GM20000 (cell line): ENCODE measurements around the gene ABCD3.

ENCODE experiments used
- DNase-seq: peaks from one replicate; pipeline ENCODE4 v3.0.0; 2012; ENCODE audit warnings: low spot score
- TF ChIP-seq, protein P1 (sequence below): IDR thresholded peaks from 2 replicates; pipeline ENCODE4 v1.5.1; 2012; ENCODE audit warnings: mild to moderate bottlenecking, control low read depth; ENCODE audit errors: extremely low read depth, missing control alignments

The ABCD3 gene

DNA sequence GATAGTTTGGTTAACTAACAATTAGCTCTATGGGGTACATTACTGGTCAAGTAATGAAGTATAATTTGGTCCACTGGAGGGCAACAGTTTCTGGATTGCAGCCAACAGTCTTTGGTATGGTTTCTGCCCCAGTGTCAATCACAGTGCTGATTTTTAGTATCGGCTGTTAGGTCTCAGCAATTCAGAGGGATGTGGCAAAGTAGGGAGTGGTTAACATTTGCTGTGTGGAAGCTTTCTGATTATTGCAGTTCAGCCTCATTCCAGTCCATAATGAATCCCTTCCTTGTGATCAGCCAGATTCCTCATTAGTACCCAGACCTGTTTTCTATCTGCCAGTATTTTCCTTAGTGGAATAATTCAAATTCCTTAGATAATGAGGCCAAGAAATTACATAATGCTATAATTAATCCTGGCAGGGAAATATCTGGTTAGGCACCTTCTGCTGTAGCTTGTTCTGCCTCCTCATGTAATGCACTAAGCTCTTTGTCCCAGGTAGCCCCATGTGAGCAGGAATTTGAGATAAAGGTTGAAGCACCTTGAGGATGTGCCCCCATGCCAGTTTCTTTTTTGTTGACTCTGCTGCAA lies 109.3 kb downstream of the ABCD3 start:
- TF ChIP-seq, protein P1, sequence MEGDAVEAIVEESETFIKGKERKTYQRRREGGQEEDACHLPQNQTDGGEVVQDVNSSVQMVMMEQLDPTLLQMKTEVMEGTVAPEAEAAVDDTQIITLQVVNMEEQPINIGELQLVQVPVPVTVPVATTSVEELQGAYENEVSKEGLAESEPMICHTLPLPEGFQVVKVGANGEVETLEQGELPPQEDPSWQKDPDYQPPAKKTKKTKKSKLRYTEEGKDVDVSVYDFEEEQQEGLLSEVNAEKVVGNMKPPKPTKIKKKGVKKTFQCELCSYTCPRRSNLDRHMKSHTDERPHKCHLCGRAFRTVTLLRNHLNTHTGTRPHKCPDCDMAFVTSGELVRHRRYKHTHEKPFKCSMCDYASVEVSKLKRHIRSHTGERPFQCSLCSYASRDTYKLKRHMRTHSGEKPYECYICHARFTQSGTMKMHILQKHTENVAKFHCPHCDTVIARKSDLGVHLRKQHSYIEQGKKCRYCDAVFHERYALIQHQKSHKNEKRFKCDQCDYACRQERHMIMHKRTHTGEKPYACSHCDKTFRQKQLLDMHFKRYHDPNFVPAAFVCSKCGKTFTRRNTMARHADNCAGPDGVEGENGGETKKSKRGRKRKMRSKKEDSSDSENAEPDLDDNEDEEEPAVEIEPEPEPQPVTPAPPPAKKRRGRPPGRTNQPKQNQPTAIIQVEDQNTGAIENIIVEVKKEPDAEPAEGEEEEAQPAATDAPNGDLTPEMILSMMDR, result no peak

DNA sequence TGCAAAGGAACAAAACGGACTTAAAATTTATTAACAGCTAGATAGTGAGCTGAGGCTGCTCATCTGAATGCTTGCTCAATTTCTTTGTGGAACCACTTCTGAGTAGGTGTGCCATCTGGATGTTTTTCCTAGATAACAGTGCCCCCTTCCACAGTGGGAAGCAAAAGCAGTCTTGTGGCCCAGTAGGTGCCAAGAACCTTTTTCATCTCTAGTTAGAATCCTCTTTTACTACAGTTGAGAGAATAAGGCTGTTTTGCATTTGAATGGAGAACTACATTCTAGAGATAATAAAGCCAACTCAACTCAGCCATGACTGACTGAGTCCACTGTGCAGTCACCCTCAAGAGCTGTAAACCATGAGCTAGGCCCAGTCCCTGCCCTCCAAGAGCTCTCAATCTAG lies 110.1 kb downstream of the ABCD3 start:
- DNase-seq, result no peak
- TF ChIP-seq, protein P1, result no peak

More for the DNA sequence above, 109.3 kb downstream of the ABCD3 start:
- no peak for DNase-seq

DNA sequence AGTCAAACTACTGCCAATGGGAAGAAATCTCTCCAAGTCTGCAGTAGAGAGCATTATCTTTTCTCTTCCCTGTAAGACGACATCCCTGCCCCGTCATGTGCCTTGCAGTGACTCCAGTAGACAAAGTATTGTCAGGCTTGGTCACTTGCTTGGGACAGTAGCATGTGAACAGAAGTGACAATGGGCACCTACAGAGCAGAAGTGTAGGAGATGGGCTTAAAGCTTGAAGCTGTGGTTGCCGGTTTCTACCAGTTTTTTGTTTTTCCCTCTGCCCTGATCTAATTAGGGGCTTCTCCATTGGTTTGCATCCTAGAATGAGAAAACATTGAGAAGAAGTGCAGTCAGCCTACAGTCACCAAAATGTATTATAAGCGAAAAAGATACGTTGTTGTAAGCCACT lies 110.6 kb downstream of the ABCD3 start:
- DNase-seq, result no peak
- TF ChIP-seq, protein P1, result no peak

DNA sequence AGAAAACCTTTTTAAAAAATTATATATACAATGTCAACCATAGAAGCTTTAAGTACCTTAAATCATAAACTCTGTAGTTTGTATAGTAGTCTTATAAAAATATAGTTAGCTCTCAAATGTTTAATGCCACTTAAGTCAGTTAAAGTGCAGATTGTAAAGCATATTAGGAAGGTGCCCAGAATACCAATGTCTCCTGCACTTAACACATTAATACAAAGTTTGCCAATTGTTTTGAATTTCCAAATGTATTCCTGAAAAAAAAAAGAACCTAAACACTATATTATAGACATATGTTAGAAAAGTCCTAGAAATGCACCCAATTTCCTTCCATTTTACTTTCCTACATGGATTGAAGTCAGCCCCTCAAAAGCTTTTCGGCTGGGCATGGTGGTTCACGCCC lies 111.2 kb downstream of the ABCD3 start:
- TF ChIP-seq, protein P1, result no peak
- DNase-seq, result no peak

DNA sequence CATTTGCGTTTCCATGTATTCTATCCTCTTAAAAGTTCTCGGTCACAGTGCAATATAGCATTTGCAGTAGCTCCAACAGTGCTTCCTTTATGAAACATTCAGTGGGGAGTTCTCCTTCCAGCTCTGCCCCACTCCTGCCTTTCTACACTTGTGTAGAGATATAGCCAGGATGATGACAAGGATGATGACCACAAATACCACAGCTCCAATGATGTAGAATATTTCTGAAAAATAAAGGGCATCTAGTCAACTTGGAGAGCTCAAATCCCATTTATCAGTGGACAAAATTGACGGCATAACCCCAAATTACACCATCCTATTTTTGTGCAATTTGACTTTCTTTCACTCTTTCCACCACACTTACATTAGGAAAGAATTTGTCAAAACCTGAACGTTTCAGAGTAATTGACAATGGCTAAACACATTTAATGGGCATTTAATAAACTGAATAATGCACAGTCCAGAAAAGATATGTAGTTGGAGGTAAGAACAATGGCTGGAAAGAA lies 112.2 kb downstream of the ABCD3 start:
- no peak for DNase-seq

DNA sequence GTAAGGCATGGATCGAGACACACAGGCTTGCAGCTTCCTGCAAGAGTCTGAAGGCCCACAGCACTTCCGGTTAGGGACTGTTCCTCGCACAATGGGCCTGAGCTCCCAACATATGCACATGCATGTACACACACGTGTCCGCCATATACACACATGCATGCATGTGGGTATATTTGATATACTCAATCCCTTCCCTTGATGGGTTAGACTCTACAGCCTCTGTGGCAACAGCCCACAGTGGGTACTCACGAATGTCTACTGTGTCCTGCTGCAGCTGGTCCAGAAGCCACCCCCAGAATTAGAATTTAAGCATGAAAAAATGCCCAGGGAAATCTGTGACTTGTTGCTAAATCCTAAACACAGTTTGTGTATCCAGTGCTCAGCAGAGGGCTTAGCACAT lies 113.5 kb downstream of the ABCD3 start:
- DNase-seq, result no peak
- TF ChIP-seq, protein P1, result no peak

More for the DNA sequence above, 112.2 kb downstream of the ABCD3 start:
- TF ChIP-seq, protein P1, result no peak

DNA sequence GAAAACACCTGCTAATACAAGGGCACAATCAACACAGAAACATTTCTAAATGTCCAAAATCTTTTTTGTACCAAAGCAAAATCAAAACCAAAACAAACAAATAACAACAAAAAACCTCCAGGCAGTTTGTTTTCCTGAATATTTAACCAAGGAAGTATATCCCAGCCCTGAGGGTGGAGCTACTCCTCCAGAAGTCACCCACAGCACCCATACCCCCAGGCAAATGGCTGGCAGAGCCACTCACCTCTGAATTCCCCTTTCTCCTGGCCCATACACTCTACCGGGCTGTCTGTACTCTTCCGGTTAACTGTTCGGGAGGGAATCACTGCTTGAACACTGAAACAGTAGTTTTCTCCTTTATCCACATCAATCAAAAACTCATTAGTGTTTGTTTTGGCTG lies 113.9 kb downstream of the ABCD3 start:
- TF ChIP-seq, protein P1, result no peak

More for the DNA sequence above, 113.9 kb downstream of the ABCD3 start:
- DNase-seq, result no peak
